ENCODE measurements around the gene ACTL6B. TPM values are rescaled to one million over a fixed set of nuclear protein-coding genes. Genes with fewer than 3 reads are reported as not detected.
"Not testable (repeated sequence)": the region's sequence is repeated elsewhere in the genome, so short reads cannot be mapped to it uniquely, and the experiment has no call there.

The ACTL6B gene
- not detected for total RNA-seq

DNA sequence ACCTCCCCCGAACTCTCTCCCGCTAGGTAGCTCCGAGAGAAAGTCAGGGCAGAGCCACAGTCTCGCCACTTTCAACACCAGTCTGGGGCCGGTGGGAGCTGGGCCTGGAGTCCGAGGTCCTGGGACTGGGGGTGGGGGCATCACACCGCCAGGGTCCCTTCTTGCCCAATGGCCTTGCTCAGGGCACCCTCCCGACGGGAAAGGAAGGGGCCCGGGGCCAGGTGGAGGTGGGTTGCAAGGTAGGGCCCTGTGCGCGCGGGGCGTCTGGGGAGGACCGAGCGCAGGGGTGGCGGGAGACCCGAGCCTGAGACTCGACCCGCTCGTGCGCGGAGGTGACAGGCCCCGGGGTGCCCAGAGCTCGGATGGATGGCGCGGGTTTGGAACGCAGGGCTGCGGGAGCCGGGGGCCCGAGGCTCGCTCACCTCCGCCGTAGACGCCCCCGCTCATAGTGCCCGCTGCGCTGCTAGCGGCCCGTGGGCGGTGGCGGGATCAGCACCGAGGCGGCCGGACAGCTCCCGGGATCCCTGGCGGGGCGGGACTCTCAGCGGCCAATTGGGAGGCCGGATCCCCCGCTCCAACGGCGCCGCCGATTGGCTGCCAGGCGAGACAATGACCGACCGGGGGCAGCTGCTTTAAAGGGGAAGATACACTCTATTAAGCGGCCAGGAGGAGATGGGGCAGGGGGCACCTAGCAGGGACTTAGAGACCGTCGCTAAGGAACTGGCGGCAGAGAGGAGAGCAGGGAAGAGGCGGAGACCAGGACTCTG lies at the start of gene ACTL6B:
Gene ACTL6B (minus strand): TSS at position 541 of the 767 bp plus-strand sequence. CDS start 94 bp downstream, at position 447.
- DNase-seq, result peak; percentile 80
- H3K27ac Mint-ChIP-seq, result no peak within 1 kb of the TSS
- peaks cover 4% of the 10 kb centered on the region for H3K4me1 Mint-ChIP-seq
- peak; percentile 83 for ATAC-seq (ENCODE audit: low read depth)
- H3K9me3 Mint-ChIP-seq, result no peaks in the 10 kb centered on the region
- H3K36me3 Mint-ChIP-seq, result no peaks in the 10 kb centered on the region
- POLR2A ChIA-PET, result interaction anchor here (1.1 kb wide), 1 partner anchor 22 kb away, joined by 4 read pairs; no protein-coding TSS in a partner anchor
- no peak within 1 kb of the TSS for H3K4me3 Mint-ChIP-seq
- peaks cover 52% of the 10 kb centered on the region for H3K27me3 Mint-ChIP-seq

DNA sequence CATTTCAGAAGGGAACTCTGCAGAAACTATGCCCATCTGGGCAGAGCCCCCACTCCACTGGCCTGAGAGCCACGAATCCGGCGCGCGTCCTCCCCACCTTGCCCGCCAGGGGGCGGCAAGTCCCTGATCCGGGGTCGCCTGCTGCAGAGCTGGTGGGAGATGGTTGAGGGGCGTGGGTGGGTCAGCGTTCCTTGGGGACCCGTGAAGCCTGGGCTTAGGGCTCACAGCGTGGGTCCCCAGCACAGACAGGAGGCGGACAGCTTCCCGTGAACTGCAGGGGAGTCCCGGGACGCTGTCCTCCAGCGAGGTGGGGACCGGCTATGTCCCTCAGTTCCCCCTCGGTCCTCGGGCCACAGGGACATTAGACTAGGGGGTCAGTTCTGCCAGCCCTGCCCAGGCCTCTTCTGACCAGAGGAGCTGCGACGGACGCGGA lies 49.1 kb upstream of the ACTL6B start:
- Mint-ChIP-seq H3K4me1 (peaks cover 10% of the 10 kb centered on the region), H3K36me3 (no peaks in the 10 kb centered on the region), H3K9me3 (no peaks in the 10 kb centered on the region), H3K27me3 (peaks cover 3% of the 10 kb centered on the region), H3K4me3 (peak overlapping the region; percentile 99), H3K27ac (peak overlapping the region; percentile 98)
- DNase-seq (peak; percentile 90), ATAC-seq (ENCODE audit: low read depth) (peak; percentile 55)
- POLR2A ChIA-PET, result interaction anchor here (0.6 to 2.4 kb wide), 24 partner anchors 10 to 326 kb away, joined by 3 to 34 read pairs (median 6); partner anchors contain the start of genes FBXO24, GIGYF1, GNB2 and LRCH4

DNA sequence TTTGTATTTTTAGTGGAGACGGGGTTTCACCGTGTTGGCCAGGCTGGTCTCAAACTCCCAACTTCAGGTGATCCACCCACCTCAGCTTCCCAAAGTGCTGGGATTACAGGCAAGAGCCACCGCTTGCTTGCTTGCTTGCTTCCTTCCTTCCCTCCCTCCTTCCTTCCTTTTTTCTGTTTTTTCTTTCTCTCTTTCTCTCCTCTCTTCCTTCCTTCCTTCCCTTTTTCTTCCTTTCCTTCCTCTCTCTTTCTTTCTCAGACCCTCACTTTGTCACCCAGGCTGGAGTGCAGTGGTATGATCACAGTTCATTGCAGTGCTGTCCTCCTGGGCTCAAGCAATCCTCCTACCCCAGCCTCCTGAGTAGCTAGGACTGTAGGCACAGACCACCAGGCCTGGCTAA lies 44.8 kb upstream of the ACTL6B start:
- H3K4me3 Mint-ChIP-seq; H3K27ac Mint-ChIP-seq; H3K4me1 Mint-ChIP-seq; H3K9me3 Mint-ChIP-seq; H3K36me3 Mint-ChIP-seq; DNase-seq; ATAC-seq (ENCODE audit: low read depth): not testable (repeated sequence)
- POLR2A ChIA-PET, result interaction anchor here (0.7 kb wide), 1 partner anchor 145 kb away, joined by 6 read pairs; no protein-coding TSS in a partner anchor
- H3K27me3 Mint-ChIP-seq, result peaks cover 23% of the 10 kb centered on the region

DNA sequence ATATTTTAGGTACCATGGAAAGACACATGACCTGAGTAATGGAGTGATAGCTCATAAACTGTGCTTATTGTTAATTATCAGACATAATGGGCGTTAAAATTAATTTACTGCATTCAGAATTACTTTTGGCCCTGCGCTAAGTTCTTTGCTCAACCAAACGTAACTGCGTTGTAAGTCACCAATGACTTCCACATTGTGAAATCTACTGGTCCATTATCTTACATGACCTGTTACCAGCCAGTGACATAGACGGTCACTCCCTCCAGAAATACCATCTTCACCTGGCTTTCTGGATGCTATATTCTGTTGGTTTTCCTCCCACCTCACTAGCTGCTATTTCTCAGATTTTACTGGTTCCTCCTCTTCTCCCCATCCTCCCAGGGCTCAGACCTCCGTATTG lies 42.8 kb upstream of the ACTL6B start:
- no peaks in the 10 kb centered on the region for H3K36me3 Mint-ChIP-seq
- POLR2A ChIA-PET, result no interaction called here
- H3K27ac Mint-ChIP-seq, result no peak overlapping the region
- H3K4me1 Mint-ChIP-seq, result peaks cover 5% of the 10 kb centered on the region
- H3K27me3 Mint-ChIP-seq, result peaks cover 31% of the 10 kb centered on the region
- ATAC-seq (ENCODE audit: low read depth) (no peak), DNase-seq (no peak)
- H3K9me3 Mint-ChIP-seq, result no peaks in the 10 kb centered on the region
- no peak overlapping the region for H3K4me3 Mint-ChIP-seq

DNA sequence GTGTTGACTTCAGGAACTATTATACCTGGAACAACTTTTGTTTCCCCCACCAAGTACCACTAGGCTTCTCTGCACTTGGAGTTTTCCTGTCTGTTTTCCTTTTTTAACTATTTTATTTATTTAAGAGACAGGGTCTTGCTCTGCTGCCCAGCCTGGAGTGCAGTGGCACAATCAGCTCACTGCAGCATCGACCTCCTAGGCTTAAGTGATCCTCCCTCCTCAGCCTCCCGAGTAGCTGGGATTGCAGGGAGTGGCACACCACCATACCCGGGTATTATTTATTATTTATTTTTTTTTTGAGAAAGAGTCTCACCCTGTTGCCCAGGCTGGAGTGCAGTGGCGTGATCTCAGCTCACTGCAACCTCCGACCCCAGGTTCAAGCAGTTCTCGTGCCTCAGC lies 39.9 kb upstream of the ACTL6B start:
- no peak overlapping the region for H3K27ac Mint-ChIP-seq
- POLR2A ChIA-PET, result interaction anchor here (1.3 to 5.1 kb wide), 2 partner anchors 9 to 112 kb away, joined by 3 to 31 read pairs; partner anchors contain the start of gene POP7
- ATAC-seq (ENCODE audit: low read depth) (no peak), DNase-seq (no peak)
- peaks cover 2% of the 10 kb centered on the region for H3K36me3 Mint-ChIP-seq
- peaks cover 21% of the 10 kb centered on the region for H3K4me1 Mint-ChIP-seq
- no peak overlapping the region for H3K4me3 Mint-ChIP-seq
- H3K9me3 Mint-ChIP-seq, result no peaks in the 10 kb centered on the region
- peaks cover 29% of the 10 kb centered on the region for H3K27me3 Mint-ChIP-seq

DNA sequence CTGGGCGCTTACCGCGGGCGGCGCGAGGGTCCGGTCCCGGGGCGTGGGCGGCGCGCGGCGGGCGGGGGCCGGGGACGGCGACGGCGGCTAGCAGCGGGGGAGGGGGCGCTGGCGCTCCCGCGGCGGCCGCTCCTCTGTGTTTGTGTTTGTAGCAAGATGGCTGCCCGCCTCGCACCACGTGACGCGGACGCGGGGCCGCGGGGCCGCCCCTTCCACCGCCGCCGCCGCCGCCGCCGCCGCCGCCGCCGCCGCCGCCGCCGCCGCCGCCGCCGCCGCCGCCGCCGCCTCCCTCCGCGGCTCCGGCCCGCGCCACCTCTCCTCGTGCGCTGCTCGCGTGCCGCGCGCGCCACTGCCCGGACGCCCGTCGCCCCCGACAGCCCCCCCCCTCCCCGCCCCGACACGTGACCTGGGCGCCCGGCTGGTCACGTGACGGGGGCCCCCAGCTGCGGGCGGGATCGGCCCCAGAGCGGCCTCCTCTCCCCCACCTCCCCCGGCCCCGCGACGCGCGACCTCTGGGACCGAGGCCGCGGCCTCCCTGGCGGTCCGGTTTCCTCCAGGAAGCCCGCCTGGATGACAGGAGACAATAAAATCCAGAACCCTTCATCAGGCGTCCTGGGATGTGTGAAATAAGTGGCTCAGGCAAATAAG lies 38.0 kb upstream of the ACTL6B start, which contains the start of gene GIGYF1:
Gene GIGYF1 (minus strand): TSS at position 153 of the 648 bp plus-strand sequence. CDS start 6,012 bp downstream, outside the sequence.
- H3K36me3 Mint-ChIP-seq, result peaks cover 2% of the 10 kb centered on the region
- no peaks in the 10 kb centered on the region for H3K9me3 Mint-ChIP-seq
- peak within 1 kb of the TSS; percentile 91 for H3K27ac Mint-ChIP-seq
- peaks cover 22% of the 10 kb centered on the region for H3K4me1 Mint-ChIP-seq
- peak within 1 kb of the TSS; percentile 96 for H3K4me3 Mint-ChIP-seq
- peaks cover 16% of the 10 kb centered on the region for H3K27me3 Mint-ChIP-seq
- ATAC-seq (ENCODE audit: low read depth) (peak; percentile 57), DNase-seq (peak; percentile 81)
- POLR2A ChIA-PET, result interaction anchor here (0.8 to 5.1 kb wide), 6 partner anchors 11 to 110 kb away, joined by 3 to 31 read pairs (median 7); partner anchors contain the start of genes FBXO24, LRCH4, MOSPD3 and POP7

DNA sequence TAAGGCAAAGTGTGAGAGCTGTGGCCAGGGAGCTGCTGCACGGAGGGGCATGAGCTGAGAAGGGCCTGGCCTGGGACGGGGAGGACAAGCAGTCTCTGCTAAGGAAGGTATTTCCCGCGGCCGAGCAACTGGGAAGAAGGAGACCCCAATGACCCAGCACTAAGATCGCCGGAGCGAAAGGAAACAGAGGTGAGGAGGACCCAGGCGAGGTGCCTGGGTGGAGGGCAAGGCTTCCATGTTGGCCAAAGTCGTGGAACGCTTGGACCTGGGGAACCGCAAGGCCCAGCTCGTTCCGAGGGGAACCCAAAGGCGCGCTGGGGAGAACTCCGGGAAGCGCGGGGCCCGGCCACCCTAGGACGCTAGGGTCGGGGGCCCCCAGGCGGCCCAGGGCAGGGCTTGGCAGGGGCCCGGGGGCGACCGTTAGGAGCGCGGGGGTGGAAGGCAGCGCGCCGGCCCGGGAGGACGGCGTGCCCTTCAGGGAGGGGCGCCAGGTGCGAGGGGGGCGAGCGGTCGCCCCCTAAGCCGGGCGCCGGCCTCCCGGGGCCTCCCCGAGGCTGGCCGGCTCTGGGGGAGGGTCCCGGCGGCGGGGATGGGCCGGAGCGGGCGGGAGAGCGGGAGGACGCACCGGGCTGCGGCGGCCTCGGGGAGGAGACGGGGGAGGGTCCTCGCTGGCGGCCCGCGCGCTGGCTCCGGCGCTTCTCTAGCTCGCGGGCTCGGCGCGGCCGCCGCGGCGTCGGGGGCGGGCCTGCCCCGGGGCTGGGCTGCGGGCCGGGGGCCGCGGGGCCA lies 37.3 kb upstream of the ACTL6B start:
- DNase-seq (no peak), ATAC-seq (ENCODE audit: low read depth) (peak; percentile 35)
- POLR2A ChIA-PET, result interaction anchor here (0.6 to 5.1 kb wide), 15 partner anchors 12 to 350 kb away, joined by 3 to 31 read pairs (median 5); partner anchors contain the start of genes FBXO24, LRCH4, MEPCE and MOSPD3
- H3K9me3 Mint-ChIP-seq, result no peaks in the 10 kb centered on the region
- peaks cover 15% of the 10 kb centered on the region for H3K27me3 Mint-ChIP-seq
- peaks cover 24% of the 10 kb centered on the region for H3K4me1 Mint-ChIP-seq
- H3K4me3 Mint-ChIP-seq, result peak overlapping the region; percentile 96
- peaks cover 2% of the 10 kb centered on the region for H3K36me3 Mint-ChIP-seq
- peak overlapping the region; percentile 91 for H3K27ac Mint-ChIP-seq

DNA sequence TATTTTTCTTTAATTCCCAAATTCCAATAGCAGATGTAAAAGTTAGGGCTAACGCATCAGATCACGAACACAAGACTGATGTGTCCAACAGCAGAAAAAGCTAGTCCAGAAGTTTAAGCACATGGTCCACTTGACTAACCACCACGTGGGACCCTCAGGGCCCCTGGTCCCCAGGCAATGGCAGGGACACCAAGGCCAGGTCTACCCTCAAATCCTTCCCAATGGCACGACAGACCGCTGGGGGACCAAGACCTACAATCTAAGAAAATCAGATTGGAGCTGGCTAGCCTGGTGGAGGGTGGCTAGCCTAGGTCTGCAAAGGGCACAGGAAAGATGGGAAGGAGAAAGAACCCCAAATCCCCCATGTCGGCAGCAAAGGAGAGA lies 36.3 kb upstream of the ACTL6B start:
- POLR2A ChIA-PET, result interaction anchor here (1.2 to 5.1 kb wide), 13 partner anchors 12 to 263 kb away, joined by 3 to 31 read pairs (median 7); partner anchors contain the start of genes FBXO24, MEPCE, MOSPD3 and POP7
- peaks cover 15% of the 10 kb centered on the region for H3K27me3 Mint-ChIP-seq
- H3K4me1 Mint-ChIP-seq, result peaks cover 24% of the 10 kb centered on the region
- ATAC-seq (ENCODE audit: low read depth) (no peak), DNase-seq (no peak)
- H3K36me3 Mint-ChIP-seq, result peaks cover 2% of the 10 kb centered on the region
- no peaks in the 10 kb centered on the region for H3K9me3 Mint-ChIP-seq
- peak overlapping the region; percentile 91 for H3K27ac Mint-ChIP-seq
- H3K4me3 Mint-ChIP-seq, result peak overlapping the region; percentile 96

DNA sequence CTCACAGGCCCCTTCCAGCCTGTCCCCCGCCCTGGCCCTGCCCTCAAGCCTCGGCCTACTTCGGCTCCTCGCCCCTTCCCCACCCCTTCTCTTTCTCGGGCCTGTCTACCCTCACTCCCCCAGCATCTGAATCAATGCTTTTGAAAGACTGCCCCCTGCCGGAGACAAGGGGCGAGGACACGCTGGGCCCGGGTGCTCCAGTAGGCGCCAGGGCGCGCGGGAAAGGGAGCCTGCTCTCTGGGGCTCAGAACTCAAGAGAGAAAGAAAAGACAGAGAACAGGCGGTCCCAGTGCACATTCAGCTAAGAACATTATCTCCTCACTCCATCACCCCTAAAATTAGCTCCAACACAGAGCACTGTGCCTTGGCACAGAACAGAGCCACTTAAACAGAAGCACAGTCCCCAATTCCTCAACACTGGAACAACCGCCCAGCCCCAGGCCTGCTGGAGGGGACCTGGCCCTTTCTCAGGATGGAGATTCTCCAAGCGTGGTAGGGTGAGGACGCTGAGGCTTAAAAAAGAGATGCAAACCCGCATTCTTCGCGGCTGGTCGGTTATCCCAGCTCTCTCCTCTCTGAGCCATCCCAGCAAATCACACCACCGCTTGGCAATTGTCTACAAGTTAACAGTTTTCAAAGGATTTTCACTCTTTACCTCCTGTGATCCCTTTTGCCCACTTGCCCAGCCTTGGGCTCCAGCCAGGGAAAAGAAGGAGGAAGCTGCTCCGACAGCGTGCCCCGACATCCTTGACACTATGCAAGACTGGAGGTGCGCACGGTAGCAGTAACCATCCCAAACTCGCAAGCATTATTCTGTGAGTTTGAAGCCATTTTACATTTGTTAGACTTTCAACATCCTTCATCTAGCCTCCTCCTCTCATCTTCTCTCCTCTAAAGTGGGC lies 35.7 kb upstream of the ACTL6B start:
- Mint-ChIP-seq H3K9me3 (no peaks in the 10 kb centered on the region), H3K36me3 (peaks cover 2% of the 10 kb centered on the region), H3K27ac (peak overlapping the region; percentile 34), H3K4me1 (peaks cover 24% of the 10 kb centered on the region), H3K27me3 (peaks cover 9% of the 10 kb centered on the region), H3K4me3 (peak overlapping the region; percentile 96)
- POLR2A ChIA-PET, result interaction anchor here (1.0 to 4.8 kb wide), 11 partner anchors 11 to 263 kb away, joined by 3 to 24 read pairs (median 7); partner anchors contain the start of genes FBXO24, MEPCE, POP7 and ZCWPW1
- DNase-seq (peak; percentile 82), ATAC-seq (ENCODE audit: low read depth) (peak; percentile 74)

DNA sequence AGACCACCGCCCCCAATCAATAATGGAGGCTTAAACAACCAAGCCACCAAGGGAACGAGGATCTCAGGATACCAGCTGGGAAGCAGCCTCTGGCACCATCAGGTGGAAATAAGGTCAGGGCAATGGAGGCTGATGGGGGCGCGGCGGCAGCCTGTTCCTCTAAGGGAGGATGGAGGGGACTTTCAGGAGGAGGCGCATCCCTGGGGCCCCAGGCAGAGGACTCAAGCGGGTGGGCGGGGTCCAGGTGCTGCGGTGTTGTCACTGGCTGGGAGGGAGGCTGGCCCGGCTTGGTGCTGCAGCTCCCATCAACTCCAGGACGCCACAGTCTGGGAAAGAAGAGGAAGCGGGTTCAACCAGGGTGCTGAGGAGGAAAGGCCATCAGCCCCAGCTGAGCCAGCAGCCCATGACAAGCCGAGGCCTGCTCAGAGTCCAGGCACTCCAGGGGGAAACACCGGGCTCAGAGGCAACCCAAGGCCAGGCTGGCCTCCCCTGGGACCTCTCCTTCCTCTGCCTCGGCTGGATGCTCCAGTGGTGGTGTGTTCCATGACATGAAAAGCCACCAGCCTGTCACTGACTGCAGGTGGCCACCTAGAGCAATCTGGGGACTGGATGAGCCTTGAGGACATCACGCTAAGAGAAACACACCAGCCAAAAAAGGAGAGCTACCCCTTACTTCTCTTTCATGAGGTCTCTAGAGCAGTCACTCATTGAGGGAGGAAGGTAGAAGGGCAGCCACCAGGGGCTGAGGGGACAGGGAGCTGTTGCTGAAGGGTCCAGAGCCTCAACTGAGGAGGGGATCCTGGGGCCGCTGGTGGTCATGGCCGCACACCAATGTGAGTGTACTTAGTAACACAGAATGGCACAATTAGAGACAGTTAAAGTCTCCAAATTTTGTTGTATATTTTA lies 33.2 kb upstream of the ACTL6B start:
- Mint-ChIP-seq H3K27me3 (no peaks in the 10 kb centered on the region), H3K27ac (no peak overlapping the region), H3K36me3 (peaks cover 2% of the 10 kb centered on the region), H3K4me1 (peaks cover 21% of the 10 kb centered on the region), H3K9me3 (no peaks in the 10 kb centered on the region), H3K4me3 (no peak overlapping the region)
- DNase-seq, result no peak
- ATAC-seq (ENCODE audit: low read depth), result no peak
- POLR2A ChIA-PET, result interaction anchor here (0.9 to 4.8 kb wide), 3 partner anchors 9 to 77 kb away, joined by 3 to 24 read pairs (median 7); partner anchors contain the start of gene MOSPD3

DNA sequence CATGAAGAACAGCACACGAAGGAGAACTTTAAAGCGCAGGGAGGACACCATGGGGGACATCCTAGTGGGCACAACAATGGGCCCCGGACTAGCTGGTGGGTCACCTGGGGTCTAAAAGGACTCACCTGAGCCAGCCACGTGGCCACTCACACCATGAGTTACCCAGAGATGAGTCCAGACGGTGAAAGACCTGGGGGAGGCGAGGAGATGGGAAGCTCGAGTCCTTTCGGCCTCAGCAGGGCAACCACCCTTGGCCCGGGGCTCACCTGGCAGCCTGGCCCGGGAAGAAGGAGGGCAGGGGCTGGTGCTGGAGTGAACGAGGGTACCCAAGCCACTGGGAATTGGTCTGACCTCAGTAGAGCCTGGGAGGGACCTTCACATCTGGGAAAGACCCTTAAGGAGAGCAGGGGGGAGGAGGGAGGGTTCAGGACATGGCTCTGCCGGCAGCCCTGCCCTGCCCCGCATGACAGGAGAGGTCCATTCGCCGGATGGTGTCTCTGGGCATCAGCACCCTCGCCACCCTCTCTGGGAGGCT lies 32.1 kb upstream of the ACTL6B start:
- Mint-ChIP-seq H3K9me3 (no peaks in the 10 kb centered on the region), H3K4me3 (no peak overlapping the region), H3K27ac (no peak overlapping the region), H3K36me3 (peaks cover 2% of the 10 kb centered on the region), H3K4me1 (peaks cover 21% of the 10 kb centered on the region), H3K27me3 (no peaks in the 10 kb centered on the region)
- DNase-seq, result no peak
- ATAC-seq (ENCODE audit: low read depth), result no peak
- POLR2A ChIA-PET, result no interaction called here
